Activated CD8-positive, alpha-beta memory T cell treated with anti-CD3 and anti-CD28 coated beads for 24 hours (primary cell): ENCODE measurements around the gene RRM2.

ENCODE experiments used
- DNase-seq: peaks from one replicate; pipeline ENCODE4 v3.0.0-alpha.2; 2020

The RRM2 gene

DNA sequence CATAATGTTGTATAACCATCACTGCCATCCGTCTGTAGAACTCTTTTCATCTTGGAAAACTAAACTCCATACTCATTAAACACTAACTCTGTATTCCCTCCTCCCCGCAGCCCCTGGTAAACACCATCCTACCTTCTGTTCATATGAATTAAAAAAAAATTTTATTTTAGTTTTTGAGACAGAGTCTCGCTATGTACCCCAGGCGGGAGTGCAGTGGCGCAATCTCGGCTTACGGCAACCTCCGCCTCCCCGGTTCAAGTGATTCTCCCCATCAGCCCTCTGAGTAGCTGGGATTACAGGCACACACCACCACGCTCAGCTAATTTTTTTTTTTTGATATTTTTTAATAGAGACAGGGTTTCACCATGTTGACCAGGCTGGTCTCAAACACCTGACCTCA is 52.9 kb downstream of the RRM2 start:
- no peak for DNase-seq

DNA sequence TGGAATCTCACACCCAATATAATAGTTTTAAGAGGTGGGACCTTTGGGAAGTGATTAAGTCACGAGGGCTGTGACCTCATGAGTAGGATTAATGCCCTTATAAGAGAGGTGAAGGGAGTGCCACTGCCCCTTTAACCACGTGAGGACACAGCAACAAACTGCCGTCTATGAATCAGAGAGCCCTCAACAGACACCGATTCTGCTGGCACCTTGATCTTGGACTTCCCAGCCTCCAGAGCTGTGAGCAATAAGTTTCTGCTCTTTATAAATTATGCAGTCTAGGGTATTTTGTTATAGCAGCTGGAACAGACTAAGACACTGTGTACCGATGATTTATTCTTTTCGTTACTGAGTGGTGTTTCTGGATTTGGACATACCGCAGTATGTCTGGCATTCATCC is 56.2 kb downstream of the RRM2 start:
- no peak for DNase-seq

DNA sequence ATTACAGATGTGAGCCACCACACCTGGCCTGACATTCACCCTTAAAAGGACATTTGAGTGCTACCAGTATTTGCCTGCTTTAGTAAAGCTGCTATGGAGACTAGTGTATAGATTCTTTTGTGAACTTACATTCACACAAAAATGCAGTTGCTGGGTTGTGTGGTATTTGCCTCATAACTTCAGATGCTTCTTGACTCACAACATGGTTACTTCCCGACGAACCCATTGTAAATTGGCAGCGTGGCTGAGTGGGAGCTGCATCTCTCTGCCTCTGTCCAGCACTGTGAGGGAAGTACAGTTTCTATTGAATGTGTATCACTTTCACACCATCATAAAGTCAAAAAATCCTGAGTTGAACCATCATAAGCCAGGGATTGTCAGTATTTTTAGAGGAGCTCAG is 56.9 kb downstream of the RRM2 start:
- DNase-seq = no peak

DNA sequence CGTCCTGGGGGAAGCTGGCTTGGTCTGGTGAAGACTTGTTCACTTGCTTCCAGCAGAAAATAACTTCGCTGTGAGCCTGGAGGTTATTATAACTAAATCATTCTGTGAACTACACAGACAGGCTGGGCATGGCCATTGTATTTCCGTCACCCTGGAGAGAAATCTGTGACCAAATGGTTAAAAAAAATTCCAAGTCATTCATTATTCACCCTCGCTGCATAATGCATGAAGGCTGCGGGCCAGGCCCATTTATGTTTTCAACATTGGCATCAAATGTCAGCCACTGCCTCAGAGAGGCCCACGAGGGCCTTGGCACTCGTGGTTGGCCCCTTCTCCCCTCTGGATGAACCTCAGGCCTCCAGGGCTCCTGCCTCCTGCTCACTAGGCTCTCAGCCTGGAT is 57.7 kb downstream of the RRM2 start:
- DNase-seq = no peak
